ENCODE data around the gene NSMCE1. TPM values are rescaled to one million over a fixed set of nuclear protein-coding genes. Genes with fewer than 3 reads are reported as not detected.

NSMCE1 gene
- total RNA-seq, 1 experiment from 2014 or later = 45.7 TPM

DNA sequence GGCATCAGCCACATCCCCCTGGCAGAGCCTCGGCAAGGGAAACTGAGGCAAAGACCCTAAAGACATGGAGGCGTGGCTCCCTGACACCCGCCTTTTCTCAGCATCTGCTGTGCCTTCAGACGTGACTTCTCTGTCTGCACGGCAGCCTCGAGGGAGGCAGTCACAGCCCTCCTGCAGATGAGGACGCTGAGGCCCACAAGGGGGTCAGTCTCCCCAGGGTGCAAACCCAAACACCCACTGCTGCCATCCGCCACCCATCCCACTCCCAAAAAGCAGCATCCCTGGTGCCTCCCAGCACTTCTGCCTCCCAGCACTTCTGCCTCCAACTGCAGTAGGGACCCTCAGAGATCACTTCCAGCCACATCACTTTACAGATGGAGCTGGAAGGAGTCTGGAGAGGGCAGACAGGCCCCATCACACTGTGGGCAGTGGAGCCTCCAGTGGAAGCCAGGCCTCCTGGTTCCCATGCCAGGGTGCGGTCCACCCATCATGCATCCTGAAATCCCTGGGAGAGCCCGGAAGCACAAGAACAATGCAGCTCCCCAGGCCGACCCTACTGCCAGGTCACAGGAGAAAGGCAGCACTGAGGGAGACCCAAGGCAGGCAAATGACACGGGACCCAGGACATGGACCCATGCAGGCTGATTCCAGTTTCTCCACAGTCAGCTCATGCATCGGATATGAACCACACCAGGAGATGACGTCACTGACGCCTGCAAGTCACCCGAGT lies 41.4 kb downstream of the NSMCE1 start:
- no peaks in the 10 kb centered on the region for H3K9me3 ChIP-seq (ENCODE audit: low read depth, low read length, poor library complexity, severe bottlenecking)
- ChIA-PET CTCF (no interaction called here), POLR2A (ENCODE audit: low non-redundant PET) (no interaction called here)
- no peak overlapping the region for H3K27ac ChIP-seq (ENCODE audit: low read depth, low read length, poor library complexity, severe bottlenecking)
- H3K4me1 ChIP-seq (ENCODE audit: insufficient read depth, low read length, poor library complexity, severe bottlenecking) = no peaks in the 10 kb centered on the region
- DNase-seq (ENCODE audit: low spot score) = no peak
- no peaks in the 10 kb centered on the region for H3K36me3 ChIP-seq (ENCODE audit: insufficient read depth, low read length, poor library complexity, severe bottlenecking)
- intact Hi-C loops (cut with micrococcal nuclease; ENCODE audit: unreplicated experiment) = no loop called here
- BruUV-seq (replicated peaks) = no TSS peak
- no peak overlapping the region for H3K4me3 ChIP-seq (ENCODE audit: low read depth, low read length, poor library complexity, severe bottlenecking)
- TF ChIP-seq, protein P1, sequence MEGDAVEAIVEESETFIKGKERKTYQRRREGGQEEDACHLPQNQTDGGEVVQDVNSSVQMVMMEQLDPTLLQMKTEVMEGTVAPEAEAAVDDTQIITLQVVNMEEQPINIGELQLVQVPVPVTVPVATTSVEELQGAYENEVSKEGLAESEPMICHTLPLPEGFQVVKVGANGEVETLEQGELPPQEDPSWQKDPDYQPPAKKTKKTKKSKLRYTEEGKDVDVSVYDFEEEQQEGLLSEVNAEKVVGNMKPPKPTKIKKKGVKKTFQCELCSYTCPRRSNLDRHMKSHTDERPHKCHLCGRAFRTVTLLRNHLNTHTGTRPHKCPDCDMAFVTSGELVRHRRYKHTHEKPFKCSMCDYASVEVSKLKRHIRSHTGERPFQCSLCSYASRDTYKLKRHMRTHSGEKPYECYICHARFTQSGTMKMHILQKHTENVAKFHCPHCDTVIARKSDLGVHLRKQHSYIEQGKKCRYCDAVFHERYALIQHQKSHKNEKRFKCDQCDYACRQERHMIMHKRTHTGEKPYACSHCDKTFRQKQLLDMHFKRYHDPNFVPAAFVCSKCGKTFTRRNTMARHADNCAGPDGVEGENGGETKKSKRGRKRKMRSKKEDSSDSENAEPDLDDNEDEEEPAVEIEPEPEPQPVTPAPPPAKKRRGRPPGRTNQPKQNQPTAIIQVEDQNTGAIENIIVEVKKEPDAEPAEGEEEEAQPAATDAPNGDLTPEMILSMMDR (conservative IDR thresholded peaks at IDR 0.05; ENCODE audit: low read depth, low read length) = no peak
- TF ChIP-seq EZH2 (IDR thresholded peaks at IDR 0.05; ENCODE audit: borderline replicate concordance, low read depth, low read length, poor library complexity, severe bottlenecking) = no peak
- no peaks in the 10 kb centered on the region for H3K27me3 ChIP-seq (replicated peaks; ENCODE audit: insufficient read depth, low read depth, low read length, poor library complexity)

DNA sequence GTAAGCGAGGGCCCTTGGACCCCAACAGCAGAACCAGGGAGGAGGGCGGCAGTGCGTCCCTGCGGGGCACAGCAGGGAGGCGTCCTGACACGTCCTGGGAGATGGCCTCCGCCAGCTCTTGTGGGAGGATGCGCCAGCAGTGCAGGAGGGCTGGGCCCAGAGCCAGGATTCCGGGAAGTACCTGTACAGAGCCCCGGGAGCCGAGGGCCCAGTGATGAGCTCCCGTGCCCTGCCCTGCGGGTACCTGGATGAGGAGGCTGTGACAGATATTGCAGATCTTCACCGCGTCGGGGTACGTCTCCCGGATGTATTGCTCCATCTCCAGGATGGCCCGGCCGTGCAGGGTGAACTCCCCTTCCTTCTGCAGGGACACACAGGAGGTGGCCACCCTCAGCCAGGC lies 42.1 kb downstream of the NSMCE1 start:
- no peak overlapping the region for H3K4me3 ChIP-seq (ENCODE audit: low read depth, low read length, poor library complexity, severe bottlenecking)
- intact Hi-C loops (cut with micrococcal nuclease; ENCODE audit: unreplicated experiment) = no loop called here
- H3K27ac ChIP-seq (ENCODE audit: low read depth, low read length, poor library complexity, severe bottlenecking) = no peak overlapping the region
- H3K27me3 ChIP-seq (replicated peaks; ENCODE audit: insufficient read depth, low read depth, low read length, poor library complexity) = no peaks in the 10 kb centered on the region
- BruUV-seq (replicated peaks) = no TSS peak
- no peaks in the 10 kb centered on the region for H3K36me3 ChIP-seq (ENCODE audit: insufficient read depth, low read length, poor library complexity, severe bottlenecking)
- ChIA-PET CTCF (no interaction called here), POLR2A (ENCODE audit: low non-redundant PET) (no interaction called here)
- H3K4me1 ChIP-seq (ENCODE audit: insufficient read depth, low read length, poor library complexity, severe bottlenecking) = no peaks in the 10 kb centered on the region
- TF ChIP-seq, protein P1 (conservative IDR thresholded peaks at IDR 0.05; ENCODE audit: low read depth, low read length) = no peak
- TF ChIP-seq EZH2 (IDR thresholded peaks at IDR 0.05; ENCODE audit: borderline replicate concordance, low read depth, low read length, poor library complexity, severe bottlenecking) = no peak
- DNase-seq (ENCODE audit: low spot score) = no peak
- no peaks in the 10 kb centered on the region for H3K9me3 ChIP-seq (ENCODE audit: low read depth, low read length, poor library complexity, severe bottlenecking)

DNA sequence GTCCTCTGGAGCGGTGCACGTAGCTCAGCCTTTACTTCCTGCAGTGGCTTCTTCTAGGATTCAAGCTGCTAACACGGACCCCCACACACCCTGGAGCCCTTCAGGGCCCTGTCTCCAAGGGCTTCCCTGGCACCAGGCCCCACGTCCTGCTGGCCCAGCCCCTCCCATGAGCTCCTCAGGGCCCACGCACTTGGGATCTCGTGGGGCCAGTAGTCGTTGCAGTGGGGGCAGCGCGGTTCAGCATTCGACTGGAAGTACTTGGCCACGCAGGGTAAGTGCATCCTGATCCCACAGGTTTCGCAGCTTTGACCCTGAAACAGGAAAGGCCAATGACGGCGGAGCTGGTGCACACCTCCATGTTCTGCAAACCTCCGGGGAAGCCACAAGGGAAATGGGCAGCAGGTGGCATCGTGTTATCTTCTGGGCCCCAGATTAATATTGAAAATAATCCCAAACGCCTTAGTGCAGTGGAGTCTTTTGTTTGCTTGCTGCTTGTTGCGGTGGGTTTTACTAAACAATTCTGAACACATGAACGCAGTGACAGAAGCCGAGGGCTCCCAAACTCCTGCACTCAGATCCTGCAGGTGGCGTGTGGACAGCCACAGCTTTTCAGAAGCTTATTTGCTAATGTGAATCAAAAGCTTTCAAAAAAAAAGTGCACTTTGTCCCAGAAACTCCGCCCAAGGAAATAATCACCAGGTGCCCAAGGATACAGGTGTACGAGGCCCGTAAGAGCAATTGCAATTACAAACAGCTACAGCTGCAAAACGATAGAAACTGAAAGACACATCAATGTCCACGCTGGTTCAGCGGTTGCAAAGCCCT lies 42.8 kb downstream of the NSMCE1 start:
- CTCF ChIA-PET = interaction anchor here (1.5 kb wide), 1 partner anchor 142 kb away, joined by 6 read pairs; no protein-coding TSS in a partner anchor
- no peaks in the 10 kb centered on the region for H3K27me3 ChIP-seq (replicated peaks; ENCODE audit: insufficient read depth, low read depth, low read length, poor library complexity)
- intact Hi-C loops (cut with micrococcal nuclease; ENCODE audit: unreplicated experiment) = no loop called here
- no TSS peak for BruUV-seq (replicated peaks)
- no peaks in the 10 kb centered on the region for H3K4me1 ChIP-seq (ENCODE audit: insufficient read depth, low read length, poor library complexity, severe bottlenecking)
- TF ChIP-seq EZH2 (IDR thresholded peaks at IDR 0.05; ENCODE audit: borderline replicate concordance, low read depth, low read length, poor library complexity, severe bottlenecking) = no peak
- TF ChIP-seq, protein P1 (conservative IDR thresholded peaks at IDR 0.05; ENCODE audit: low read depth, low read length) = no peak
- H3K9me3 ChIP-seq (ENCODE audit: low read depth, low read length, poor library complexity, severe bottlenecking) = no peaks in the 10 kb centered on the region
- no peaks in the 10 kb centered on the region for H3K36me3 ChIP-seq (ENCODE audit: insufficient read depth, low read length, poor library complexity, severe bottlenecking)
- H3K4me3 ChIP-seq (ENCODE audit: low read depth, low read length, poor library complexity, severe bottlenecking) = no peak overlapping the region
- DNase-seq (ENCODE audit: low spot score) = no peak
- H3K27ac ChIP-seq (ENCODE audit: low read depth, low read length, poor library complexity, severe bottlenecking) = no peak overlapping the region
- POLR2A ChIA-PET (ENCODE audit: low non-redundant PET) = no interaction called here

Measured in A673 (cell line).